Neutrophil (primary cell): ENCODE data around the gene PRPF38B.

ENCODE experiments used
- H3K27ac ChIP-seq: fragments of 200-600 bp; sonication (generic); 2 replicates; pipeline ENCODE4 v1.5.1; 2016; ENCODE audit warnings: mild to moderate bottlenecking, moderate library complexity
- H3K27me3 ChIP-seq: fragments of 200-600 bp; sonication (generic); 2 replicates; pipeline ENCODE4 v1.6.0; 2016; ENCODE audit warnings: mild to moderate bottlenecking
- H3K36me3 ChIP-seq: fragments of 200-600 bp; sonication (generic); 2 replicates; pipeline ENCODE4 v1.5.1; 2017
- H3K4me1 ChIP-seq, 2 experiments: fragments of 200-600 bp in 1 of 2; sonication (generic) in 1 of 2; 1 replicate in 1 of 2; 2 replicates in 1 of 2; pipeline versions ENCODE4 v1.5.1 to v1.6.1; 2013 to 2016; ENCODE audit warnings: low read depth in 1 of 2, low read length in 1 of 2, mild to moderate bottlenecking in 1 of 2, moderate library complexity in 1 of 2; ENCODE audit not compliant: control insufficient read depth in 1 of 2, insufficient read depth in 1 of 2
- H3K4me3 ChIP-seq, 2 experiments: fragments of 200-600 bp in 1 of 2; sonication (generic) in 1 of 2; 1 replicate in 1 of 2; 2 replicates in 1 of 2; pipeline ENCODE4 v1.5.1; 2013 to 2016; ENCODE audit warnings: low read depth in 1 of 2, low read length in 1 of 2, mild to moderate bottlenecking in 1 of 2, moderate library complexity in 1 of 2
- H3K9me3 ChIP-seq: fragments of 200-600 bp; sonication (generic); 2 replicates; pipeline ENCODE4 v1.5.1; 2016
- CTCF ChIP-seq: fragments of 200-600 bp; sonication (generic); IDR thresholded peaks from 2 replicates; pipeline ENCODE4 v1.5.1; 2016; ENCODE audit warnings: antibody characterized with exemption

Gene PRPF38B

DNA sequence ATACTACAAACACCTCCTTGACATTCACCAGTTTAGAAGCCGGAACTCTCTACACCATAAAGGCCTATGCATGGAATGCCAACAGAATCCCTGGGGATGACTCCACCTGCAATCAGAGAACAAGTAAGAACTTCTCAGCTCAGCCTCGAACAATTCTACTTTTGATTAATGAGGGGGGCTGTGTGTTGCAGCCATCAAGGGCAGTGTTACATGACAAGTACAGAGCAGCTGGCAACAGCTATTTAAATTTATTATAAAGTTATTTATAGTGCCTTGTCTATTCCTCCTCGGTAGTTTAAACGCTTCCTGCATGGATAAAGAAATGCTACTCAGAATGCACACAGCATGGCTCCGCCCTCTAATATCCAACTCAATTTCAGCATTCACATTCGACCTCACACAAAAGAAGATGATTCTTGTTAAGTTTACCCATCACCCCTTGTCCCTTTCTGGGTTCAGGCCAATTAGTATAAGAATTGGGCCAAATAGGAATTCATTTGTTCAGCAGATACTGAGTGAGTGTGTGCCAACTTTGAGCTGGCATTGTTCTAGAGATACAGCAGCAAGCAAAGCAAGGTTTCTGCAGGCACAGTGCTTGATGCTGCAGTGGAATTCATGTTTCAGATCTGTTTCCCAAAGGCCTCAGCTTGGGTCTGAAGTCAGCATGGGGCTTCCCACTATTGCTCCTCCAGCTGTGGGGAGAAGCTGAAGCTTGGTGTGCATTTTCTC is 27.0 kb downstream of the PRPF38B start:
- no peaks in the 10 kb centered on the region for H3K9me3 ChIP-seq
- H3K27ac ChIP-seq, result no peak overlapping the region
- no peaks in the 10 kb centered on the region for H3K4me1 ChIP-seq
- H3K36me3 ChIP-seq, result no peaks in the 10 kb centered on the region
- no peak overlapping the region for H3K4me3 ChIP-seq
- no peaks in the 10 kb centered on the region for H3K27me3 ChIP-seq
- no peak for TF ChIP-seq CTCF

DNA sequence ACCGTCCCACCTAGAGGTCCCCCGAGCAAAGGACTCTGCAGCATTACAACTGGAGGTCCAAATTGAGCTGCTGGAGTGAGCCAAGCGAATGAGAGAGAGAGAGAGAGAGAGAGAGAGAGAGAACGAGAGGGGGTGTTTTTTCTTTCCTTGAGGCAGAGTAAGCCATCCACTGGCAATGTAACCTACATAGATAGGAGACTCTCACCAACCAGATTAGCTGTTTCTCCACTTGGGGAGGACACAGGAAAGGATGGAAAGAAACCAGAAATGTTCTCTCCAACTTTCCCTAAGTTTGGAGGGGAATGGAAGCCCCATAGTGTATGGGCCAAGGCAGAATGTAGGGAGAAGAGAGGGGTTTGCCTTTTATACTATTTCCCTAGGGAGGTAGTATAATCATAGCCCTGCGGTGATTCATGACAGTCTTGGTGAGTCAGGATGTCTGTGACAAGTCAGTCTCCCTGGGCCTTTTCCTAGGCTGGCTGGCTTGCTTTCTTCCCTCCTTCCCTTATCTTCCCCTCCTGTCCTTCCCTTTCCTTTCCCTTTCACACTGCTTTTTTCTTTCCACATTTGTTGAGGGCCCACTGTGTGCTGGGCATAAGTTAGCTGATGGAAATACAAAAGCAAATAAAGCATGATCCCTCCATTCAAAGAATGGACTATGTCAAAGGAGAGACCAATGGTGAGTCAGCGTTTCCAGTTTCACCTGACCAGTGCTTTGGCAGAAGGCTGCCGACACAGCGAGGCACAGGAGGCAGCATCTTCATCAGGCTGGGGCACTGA is 27.7 kb downstream of the PRPF38B start:
- Histone ChIP-seq H3K4me1 (no peaks in the 10 kb centered on the region), H3K27me3 (no peaks in the 10 kb centered on the region), H3K27ac (no peak overlapping the region), H3K36me3 (no peaks in the 10 kb centered on the region), H3K4me3 (no peak overlapping the region), H3K9me3 (no peaks in the 10 kb centered on the region)
- no peak for TF ChIP-seq CTCF

GRCh38 chr1:108722292-108722691 is 30.2 kb downstream of the PRPF38B start:
- H3K4me3 ChIP-seq, result no peak overlapping the region
- no peaks in the 10 kb centered on the region for H3K4me1 ChIP-seq
- H3K27ac ChIP-seq, result no peak overlapping the region
- H3K27me3 ChIP-seq, result no peaks in the 10 kb centered on the region
- H3K36me3 ChIP-seq, result no peaks in the 10 kb centered on the region
- TF ChIP-seq CTCF, result no peak
- no peaks in the 10 kb centered on the region for H3K9me3 ChIP-seq

DNA sequence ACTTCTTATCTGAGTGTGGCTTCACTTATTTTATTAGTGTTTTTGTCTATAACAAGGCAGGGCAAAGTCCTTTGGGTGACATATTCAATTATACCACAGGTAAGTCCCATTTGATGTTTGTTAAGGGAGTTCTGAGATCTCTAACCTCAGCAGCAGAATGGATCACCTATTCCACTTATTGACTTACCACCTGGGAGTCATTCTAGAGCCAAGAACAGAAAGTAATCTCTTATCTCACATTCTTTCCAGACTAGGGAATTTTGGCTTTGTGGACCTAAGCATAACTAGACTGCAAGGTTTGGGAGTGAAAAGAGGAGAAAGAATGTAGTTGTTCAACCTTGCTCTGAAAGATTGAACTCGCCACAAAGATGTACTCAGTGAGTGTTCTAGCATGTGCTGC is 33.8 kb downstream of the PRPF38B start:
- H3K27me3 ChIP-seq, result no peaks in the 10 kb centered on the region
- no peaks in the 10 kb centered on the region for H3K36me3 ChIP-seq
- no peak overlapping the region for H3K27ac ChIP-seq
- no peak for TF ChIP-seq CTCF
- H3K9me3 ChIP-seq, result no peaks in the 10 kb centered on the region
- H3K4me1 ChIP-seq, result no peaks in the 10 kb centered on the region
- no peak overlapping the region for H3K4me3 ChIP-seq

- H3K9me3 ChIP-seq, result no peaks in the 10 kb centered on the region
- no peak overlapping the region for H3K27ac ChIP-seq
- H3K4me3 ChIP-seq, result no peak overlapping the region
- H3K36me3 ChIP-seq, result no peaks in the 10 kb centered on the region
- H3K4me1 ChIP-seq, result no peaks in the 10 kb centered on the region
- H3K27me3 ChIP-seq, result no peaks in the 10 kb centered on the region
- no peak for TF ChIP-seq CTCF
Observed at GRCh38 chr1:108728327-108728923, 36.3 kb downstream of the PRPF38B start.
